ENCODE data around the gene RORB.

RORB gene

DNA sequence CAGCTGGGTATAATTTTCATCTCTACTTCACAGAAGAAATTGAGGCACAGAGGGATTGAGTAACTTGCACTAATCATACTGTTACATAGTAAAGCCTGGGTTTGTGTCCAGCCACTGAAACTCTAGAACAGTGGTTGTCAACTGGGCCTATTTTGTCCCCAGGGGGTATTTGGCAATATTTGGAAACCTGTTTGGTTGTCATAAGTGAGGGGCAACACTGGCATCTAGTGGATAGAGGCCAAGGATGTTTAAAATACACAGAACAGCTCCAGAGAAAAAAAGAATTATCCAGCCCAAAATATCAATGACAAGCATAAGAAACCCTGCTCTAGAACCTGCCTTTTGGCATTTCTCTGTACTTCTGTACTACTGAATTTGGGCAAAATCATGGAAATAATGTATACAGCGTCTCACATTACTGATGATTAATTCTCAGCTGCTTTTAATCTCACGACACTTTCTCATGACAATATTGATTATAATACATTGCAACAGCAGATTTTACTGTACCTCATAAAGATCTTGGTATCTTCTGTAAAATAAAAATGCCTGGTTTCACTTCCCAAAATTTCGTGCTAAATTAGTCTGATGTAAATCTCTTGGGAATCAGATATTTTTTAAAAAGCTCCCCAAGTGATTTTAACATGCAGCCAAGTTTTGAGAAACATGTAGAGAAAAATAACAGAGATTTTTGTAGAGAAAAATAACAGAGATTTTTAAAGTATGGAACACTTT is 112.7 kb downstream of the RORB start:
- TF ChIP-seq NFIC (IDR thresholded peaks at IDR 0.05) (no peak), EP300 (IDR thresholded peaks at IDR 0.05; ENCODE audit: borderline replicate concordance) (no peak), RAD21 (IDR thresholded peaks at IDR 0.05; ENCODE audit: low read depth) (no peak), CEBPB (IDR thresholded peaks at IDR 0.05) (no peak), ZBTB7A (IDR thresholded peaks at IDR 0.05; ENCODE audit: low read depth) (no peak), TEAD4 (IDR thresholded peaks at IDR 0.05) (no peak), TCF12 (IDR thresholded peaks at IDR 0.05; ENCODE audit: low read depth) (no peak), YY1 (IDR thresholded peaks at IDR 0.05; ENCODE audit: low read depth) (no peak), TAF1 (IDR thresholded peaks at IDR 0.05; ENCODE audit: low read depth) (no peak), CREB1 (IDR thresholded peaks at IDR 0.05; ENCODE audit: low read depth) (no peak), EGR1 (IDR thresholded peaks at IDR 0.05) (no peak), FOXM1 (IDR thresholded peaks at IDR 0.05; ENCODE audit: borderline replicate concordance, low read depth) (no peak)
- TF ChIP-seq, protein P1, sequence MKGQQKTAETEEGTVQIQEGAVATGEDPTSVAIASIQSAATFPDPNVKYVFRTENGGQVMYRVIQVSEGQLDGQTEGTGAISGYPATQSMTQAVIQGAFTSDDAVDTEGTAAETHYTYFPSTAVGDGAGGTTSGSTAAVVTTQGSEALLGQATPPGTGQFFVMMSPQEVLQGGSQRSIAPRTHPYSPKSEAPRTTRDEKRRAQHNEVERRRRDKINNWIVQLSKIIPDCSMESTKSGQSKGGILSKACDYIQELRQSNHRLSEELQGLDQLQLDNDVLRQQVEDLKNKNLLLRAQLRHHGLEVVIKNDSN (IDR thresholded peaks at IDR 0.05) = no peak
- TF ChIP-seq, protein P2, sequence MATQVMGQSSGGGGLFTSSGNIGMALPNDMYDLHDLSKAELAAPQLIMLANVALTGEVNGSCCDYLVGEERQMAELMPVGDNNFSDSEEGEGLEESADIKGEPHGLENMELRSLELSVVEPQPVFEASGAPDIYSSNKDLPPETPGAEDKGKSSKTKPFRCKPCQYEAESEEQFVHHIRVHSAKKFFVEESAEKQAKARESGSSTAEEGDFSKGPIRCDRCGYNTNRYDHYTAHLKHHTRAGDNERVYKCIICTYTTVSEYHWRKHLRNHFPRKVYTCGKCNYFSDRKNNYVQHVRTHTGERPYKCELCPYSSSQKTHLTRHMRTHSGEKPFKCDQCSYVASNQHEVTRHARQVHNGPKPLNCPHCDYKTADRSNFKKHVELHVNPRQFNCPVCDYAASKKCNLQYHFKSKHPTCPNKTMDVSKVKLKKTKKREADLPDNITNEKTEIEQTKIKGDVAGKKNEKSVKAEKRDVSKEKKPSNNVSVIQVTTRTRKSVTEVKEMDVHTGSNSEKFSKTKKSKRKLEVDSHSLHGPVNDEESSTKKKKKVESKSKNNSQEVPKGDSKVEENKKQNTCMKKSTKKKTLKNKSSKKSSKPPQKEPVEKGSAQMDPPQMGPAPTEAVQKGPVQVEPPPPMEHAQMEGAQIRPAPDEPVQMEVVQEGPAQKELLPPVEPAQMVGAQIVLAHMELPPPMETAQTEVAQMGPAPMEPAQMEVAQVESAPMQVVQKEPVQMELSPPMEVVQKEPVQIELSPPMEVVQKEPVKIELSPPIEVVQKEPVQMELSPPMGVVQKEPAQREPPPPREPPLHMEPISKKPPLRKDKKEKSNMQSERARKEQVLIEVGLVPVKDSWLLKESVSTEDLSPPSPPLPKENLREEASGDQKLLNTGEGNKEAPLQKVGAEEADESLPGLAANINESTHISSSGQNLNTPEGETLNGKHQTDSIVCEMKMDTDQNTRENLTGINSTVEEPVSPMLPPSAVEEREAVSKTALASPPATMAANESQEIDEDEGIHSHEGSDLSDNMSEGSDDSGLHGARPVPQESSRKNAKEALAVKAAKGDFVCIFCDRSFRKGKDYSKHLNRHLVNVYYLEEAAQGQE (IDR thresholded peaks at IDR 0.05; ENCODE audit: low read depth) = no peak
- TF ChIP-seq, protein P3, sequence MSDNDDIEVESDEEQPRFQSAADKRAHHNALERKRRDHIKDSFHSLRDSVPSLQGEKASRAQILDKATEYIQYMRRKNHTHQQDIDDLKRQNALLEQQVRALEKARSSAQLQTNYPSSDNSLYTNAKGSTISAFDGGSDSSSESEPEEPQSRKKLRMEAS (IDR thresholded peaks at IDR 0.05) = no peak

DNA sequence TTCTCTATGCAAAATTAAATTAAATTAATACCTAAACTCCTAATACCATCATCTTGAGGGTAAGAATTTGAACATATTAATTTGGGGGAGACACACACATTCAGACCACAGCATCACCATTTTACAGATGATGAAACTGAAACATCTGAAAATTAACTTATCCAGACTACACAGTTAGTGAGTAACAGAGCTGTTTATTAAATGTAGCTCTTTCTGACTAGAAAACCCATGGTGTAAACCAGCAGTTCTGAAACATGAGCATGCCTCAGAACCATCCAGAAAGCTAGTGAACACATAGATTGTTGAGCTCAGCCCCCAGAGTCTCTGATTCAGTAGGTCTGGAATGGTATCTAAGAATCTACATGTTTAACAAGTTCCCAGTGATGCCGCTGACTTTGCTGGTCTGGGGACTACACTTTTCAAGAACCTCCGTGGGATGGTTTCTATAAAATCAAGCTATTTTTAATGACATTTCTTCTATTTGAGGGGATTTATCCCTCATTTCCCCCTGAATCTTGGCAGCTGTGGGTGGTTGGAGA is 113.5 kb downstream of the RORB start:
- TF ChIP-seq, protein P1 (IDR thresholded peaks at IDR 0.05) = no peak
- no peak for TF ChIP-seq EGR1 (IDR thresholded peaks at IDR 0.05)
- TF ChIP-seq FOXM1 (IDR thresholded peaks at IDR 0.05; ENCODE audit: borderline replicate concordance, low read depth) = no peak
- TF ChIP-seq RAD21 (IDR thresholded peaks at IDR 0.05; ENCODE audit: low read depth) = no peak
- TF ChIP-seq YY1 (IDR thresholded peaks at IDR 0.05; ENCODE audit: low read depth) = no peak
- TF ChIP-seq TCF12 (IDR thresholded peaks at IDR 0.05; ENCODE audit: low read depth) = no peak
- TF ChIP-seq, protein P2 (IDR thresholded peaks at IDR 0.05; ENCODE audit: low read depth) = no peak
- TF ChIP-seq TAF1 (IDR thresholded peaks at IDR 0.05; ENCODE audit: low read depth) = no peak
- no peak for TF ChIP-seq CEBPB (IDR thresholded peaks at IDR 0.05)
- TF ChIP-seq, protein P3 (IDR thresholded peaks at IDR 0.05) = no peak
- TF ChIP-seq TEAD4 (IDR thresholded peaks at IDR 0.05) = no peak
- no peak for TF ChIP-seq CREB1 (IDR thresholded peaks at IDR 0.05; ENCODE audit: low read depth)
- TF ChIP-seq NFIC (IDR thresholded peaks at IDR 0.05) = no peak
- no peak for TF ChIP-seq EP300 (IDR thresholded peaks at IDR 0.05; ENCODE audit: borderline replicate concordance)
- TF ChIP-seq ZBTB7A (IDR thresholded peaks at IDR 0.05; ENCODE audit: low read depth) = no peak

DNA sequence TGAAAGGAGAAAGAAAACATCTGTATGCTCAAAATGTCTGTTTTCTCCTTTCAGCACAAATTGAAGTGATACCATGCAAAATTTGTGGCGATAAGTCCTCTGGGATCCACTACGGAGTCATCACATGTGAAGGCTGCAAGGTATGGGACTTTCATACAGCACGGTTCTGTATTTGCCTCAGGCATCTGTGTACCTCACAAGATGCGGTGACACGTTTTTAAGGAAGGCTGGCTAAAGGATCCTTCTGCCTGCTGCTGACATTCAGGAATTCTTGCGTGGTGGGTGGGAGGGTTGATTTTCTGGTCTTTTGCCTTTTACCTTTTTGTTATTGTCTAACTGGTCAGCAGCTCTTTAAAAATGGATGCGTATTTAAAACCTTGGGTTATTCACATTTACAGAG is 133.1 kb downstream of the RORB start:
- TF ChIP-seq FOXM1 (IDR thresholded peaks at IDR 0.05; ENCODE audit: borderline replicate concordance, low read depth) (no peak), TAF1 (IDR thresholded peaks at IDR 0.05; ENCODE audit: low read depth) (no peak), RAD21 (IDR thresholded peaks at IDR 0.05; ENCODE audit: low read depth) (no peak), EGR1 (IDR thresholded peaks at IDR 0.05) (no peak), TCF12 (IDR thresholded peaks at IDR 0.05; ENCODE audit: low read depth) (no peak), CREB1 (IDR thresholded peaks at IDR 0.05; ENCODE audit: low read depth) (no peak)
- TF ChIP-seq, protein P1 (IDR thresholded peaks at IDR 0.05) = no peak
- TF ChIP-seq, protein P2 (IDR thresholded peaks at IDR 0.05; ENCODE audit: low read depth) = no peak
- TF ChIP-seq, protein P3 (IDR thresholded peaks at IDR 0.05) = no peak

Measured in Ishikawa (cell line).